Colon (tissue), 2 donors: ENCODE measurements around the gene DDX60.
"Not testable (repeated sequence)": the region's sequence is repeated elsewhere in the genome, so short reads cannot be mapped to it uniquely, and the experiment has no call there.

Experiments
- FAIRE-seq: peaks from 2 replicates; lab custom pipeline; 2012; peaks lifted over from hg19 to GRCh38; lab: Jason Lieb, UNC
- donor health status: control.
- donor health status: control.

The DDX60 gene

DNA sequence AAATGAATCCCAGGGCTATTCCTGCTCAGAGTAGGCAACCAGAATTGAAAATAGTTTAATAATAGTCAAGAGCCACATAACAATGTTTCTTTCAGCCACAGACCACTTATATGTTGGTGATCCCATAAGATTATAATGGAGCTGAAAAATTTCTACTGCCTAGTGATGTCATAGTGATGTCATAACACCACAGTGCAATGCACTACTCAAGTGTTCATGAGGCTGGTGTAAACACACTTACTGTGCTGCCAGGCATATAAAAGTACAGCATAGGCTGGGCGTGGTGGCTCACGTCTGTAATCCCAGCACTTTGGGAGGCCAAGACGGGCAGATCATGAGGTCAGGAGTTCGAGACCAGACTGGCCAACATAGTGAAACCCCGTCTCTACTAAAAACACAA lies 15.1 kb downstream of the DDX60 start:
- FAIRE-seq: not testable (repeated sequence)

DNA sequence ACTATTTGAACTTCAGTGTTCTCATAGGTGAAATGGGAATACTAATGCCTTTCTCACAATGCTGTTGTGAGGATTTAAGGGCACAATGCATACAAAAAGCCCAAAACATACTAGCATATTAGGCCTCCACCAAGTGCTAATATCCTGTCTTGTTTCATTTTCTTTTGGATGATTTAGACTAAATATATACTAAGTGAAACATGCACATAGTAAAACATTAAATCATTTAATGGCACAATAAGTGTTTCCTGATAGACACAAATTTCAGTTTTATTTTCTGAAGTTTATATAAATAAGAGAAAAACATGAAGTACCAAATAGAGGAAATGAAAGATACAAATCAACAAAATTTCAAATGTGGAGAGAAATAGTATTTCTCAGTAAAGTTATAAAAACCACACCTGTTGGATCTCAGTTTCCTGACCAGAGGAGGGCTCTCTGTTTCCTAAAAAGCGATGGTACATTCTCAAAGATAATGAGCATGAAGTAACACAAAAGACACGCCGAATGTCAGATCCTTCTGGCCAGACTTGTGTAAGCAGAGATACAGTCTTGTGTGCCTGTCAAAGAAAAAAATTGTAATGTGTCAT lies 25.1 kb downstream of the DDX60 start:
- FAIRE-seq: no peak

DNA sequence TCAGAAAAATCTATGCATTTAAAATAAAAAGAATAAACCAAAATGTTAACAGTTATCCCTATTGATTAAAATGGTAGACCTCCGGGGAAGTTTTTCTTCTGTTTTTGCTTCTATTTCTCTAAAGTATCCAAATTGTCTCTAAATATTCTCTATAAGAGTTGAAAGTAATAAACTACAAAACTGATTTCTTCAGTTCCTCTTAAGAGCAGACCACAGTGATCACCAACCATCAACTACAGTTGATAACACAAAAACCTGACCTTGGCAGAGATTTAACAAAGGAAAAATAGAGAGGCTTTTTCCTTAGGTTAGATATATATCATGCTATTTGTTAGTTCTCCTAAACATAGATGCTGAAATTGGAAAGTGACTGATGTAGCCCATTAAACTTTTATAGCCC lies 27.3 kb downstream of the DDX60 start:
- FAIRE-seq: no peak

DNA sequence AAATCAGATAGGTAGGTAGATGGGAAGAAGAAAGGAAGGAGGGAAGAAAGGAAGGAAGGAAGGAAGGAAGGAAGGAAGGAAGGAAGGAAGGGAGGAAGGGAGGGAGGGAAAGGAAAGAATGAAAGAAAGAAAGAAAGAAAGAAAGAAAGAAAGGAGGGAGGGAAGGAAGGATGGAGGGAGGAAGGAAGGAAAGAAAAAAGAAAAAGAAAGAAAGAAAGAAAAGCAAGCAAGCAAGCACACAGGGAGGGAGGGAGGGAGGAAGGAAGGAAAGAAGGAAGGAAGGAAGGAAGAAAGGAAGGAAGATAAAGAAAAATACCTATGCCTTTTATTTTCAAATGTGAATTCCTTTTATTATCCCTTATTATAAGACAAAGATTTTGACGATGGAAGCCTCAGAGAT lies 32.7 kb downstream of the DDX60 start:
- not testable (repeated sequence) for FAIRE-seq

DNA sequence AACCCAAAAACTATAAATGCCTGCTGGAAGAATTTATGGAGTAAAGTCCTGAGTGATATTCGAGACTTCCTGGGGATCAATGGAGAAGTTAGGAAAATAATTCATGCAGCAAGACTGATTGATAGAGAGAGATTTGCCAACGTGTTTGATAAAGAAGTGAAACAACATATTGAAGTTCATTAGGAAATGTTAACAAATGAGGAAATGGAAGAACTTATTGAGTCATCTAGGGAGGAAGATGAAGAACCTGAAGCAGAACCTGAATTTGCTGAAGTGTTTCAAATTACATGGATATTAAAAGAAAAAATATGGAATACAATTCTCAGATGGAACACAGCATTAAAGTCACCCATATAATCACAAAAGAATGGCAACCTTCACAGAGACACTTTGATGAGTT lies 39.0 kb downstream of the DDX60 start:
- no peak for FAIRE-seq

DNA sequence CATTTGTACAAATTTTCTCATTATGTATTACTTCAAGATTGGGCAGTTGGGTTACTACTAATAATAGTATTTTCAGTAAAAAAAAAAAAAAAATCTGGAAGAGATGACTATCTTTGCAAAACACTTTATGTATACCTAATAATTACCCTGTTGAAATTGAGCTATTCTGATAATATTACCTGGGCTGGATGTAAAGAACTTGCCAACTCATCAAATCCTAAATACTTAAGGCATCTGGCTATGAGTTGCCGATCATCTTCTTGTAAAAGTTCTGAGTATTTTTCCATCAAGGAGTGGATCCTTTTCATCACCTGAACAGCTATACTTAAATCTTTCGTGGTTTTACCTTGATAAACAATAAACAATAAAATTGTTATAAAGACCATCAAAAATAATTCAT lies 42.7 kb downstream of the DDX60 start:
- no peak for FAIRE-seq

DNA sequence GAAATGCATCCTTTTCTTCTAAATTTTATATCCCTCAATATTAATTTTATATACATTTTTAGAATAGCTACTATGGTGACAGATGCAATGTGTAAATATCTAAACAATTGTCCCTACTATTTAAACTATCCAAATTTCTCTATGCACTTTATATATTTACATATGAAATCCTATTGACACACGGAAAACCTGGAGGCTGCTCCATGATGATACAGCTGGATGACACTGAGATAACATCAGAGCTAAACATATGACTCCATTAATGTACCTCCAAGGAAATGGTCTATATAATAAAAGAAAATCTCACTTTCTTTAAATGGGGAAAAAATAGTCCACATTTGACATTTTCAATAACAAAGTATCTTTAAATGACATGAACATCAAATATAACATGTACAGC lies 43.7 kb downstream of the DDX60 start:
- no peak for FAIRE-seq

DNA sequence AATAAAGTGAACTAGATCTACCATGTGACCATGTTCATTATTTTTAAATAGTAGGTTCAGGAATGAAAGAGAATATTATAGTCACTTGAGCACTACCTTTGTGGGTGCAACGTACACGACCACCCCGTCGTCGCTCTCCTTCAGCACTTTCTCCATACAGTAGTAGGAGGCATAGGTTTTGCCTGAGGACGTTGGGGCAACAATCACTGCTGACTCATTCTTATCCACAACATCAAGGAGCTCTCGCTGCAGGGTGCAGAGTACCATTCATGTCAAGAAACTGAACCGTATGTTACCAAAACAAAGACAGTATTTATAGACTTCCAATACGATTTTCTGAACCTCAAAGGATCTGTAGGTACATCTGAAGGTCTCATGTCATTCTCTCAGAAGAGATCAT lies 44.7 kb downstream of the DDX60 start:
- FAIRE-seq: no peak

DNA sequence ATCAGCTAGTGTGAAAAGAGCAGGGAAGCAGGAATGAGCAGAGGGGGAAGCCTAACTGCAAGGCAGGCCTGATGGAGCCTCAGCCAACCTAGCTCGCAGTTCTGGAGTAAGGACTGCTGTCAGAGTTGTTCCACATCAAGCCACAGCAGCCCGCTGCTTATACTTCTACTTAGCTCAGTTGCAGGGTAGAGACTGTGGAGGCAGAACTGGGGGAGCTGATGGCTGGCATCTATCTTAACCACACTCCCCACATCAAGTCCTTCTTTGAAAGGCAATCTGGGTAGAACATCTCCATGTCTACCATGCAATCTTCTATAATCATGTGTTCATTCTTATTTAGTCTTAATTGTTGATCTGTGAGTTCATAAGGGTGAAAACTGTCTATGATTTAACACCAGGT lies 46.1 kb downstream of the DDX60 start:
- FAIRE-seq: no peak

DNA sequence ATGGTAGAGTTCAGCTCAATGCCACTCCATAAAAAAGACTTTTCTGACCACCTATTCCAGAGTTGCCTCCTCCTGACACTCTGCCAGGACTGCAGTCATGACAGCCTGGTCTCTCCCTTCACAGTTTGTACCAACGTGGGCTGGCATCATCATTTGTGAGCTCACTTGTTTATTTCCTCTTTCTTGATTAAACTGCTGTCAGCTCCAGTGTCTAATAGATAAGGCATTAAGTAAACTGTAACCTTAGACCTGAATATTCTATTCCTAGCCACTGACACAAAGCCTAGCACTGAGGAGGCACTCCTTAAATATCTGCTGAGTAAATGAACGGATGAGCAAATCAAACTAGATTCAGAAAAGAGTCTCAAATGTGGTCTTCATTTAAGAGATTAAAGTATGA lies 48.7 kb downstream of the DDX60 start:
- no peak for FAIRE-seq

DNA sequence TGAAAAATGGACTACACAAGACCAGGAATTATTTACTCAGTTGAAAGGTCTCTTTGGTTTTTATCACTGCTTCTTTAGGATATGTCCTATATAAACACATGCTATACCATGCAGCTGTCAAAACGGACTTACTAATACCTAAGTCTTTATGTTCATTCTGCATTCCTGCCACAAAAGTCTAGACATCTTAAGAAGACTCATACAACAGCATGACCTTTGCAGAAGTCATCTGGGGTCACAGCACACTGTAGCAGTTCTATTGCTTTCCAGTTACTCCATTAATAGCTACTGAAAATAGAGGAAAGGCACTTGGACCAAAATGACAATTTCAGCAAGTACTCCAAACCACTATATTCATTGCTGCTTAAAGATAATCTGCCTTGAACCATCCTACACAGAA lies 53.2 kb downstream of the DDX60 start:
- no peak for FAIRE-seq

DNA sequence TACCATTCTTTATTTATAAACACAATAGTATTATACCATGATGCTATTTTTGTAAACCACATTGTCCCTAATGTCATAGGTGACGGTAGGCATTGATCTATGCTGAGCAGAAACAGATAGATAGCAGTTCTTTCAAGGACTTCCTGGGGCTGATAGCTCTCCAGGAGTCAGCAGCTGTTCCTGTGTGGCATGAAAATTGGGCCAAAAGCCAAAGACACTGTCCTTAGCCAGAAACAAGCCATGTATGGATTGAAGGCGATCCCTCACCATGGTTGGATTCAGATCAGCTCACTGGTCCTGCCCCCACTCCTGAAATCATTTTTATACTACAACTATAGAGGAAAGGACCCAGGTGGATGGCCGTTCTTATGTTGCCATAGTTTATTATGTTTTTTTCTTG lies 53.6 kb downstream of the DDX60 start:
- FAIRE-seq: no peak

DNA sequence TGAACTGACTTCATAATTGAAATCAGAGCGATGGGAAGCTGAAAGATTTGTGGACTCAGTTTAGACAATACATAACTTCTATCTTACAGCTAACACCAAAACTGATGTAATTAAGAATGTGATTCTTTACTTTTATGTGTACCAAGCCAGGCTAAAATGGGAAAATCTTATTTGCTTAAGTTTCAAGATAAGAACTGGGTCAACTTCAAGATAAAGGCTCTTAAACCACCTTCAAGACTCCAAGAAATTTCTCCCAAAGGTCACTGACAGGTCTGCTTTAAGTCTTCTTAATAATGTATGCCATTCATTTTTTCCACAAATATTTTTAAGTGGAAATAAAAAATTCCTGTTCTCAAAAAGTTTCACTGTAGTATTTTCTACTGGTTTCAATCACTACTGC lies 55.5 kb downstream of the DDX60 start:
- no peak for FAIRE-seq

DNA sequence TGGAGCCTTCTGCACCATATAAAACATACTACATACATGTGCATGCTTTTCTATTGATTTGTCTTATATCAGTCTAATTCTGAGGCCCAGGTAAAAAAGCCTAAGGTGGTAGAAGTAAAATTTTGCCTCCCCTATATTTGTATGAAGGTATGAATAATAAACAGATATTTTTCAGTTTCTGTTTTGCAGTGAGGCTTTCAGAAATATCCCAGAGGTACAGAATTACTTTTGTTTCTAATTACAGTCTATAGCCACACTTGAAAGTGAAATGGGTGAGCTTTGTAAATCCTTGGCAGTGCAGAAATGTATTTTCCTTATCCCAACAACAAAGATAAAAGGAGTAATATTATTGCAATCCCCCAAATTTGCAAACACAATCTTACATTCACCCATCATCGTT lies 59.5 kb downstream of the DDX60 start:
- no peak for FAIRE-seq

DNA sequence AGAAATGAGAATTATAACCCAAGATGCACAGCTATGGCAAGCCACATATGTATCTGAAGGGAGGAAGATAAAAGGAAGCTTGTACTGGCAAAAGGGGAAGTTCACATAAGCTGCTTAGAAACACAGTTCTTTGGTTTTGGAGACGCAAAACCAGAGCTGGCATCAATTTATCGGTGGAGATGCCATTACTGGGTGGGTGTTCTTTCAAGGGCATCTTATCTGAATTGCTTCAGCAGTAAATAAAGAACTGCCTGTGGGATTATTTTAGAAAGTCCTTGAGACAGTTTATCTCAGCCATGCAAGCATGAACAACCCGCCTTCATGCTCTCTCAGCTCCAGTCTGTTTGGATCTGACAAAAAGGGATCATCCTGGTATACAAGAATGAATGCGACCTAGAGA lies 60.8 kb downstream of the DDX60 start:
- FAIRE-seq: no peak

DNA sequence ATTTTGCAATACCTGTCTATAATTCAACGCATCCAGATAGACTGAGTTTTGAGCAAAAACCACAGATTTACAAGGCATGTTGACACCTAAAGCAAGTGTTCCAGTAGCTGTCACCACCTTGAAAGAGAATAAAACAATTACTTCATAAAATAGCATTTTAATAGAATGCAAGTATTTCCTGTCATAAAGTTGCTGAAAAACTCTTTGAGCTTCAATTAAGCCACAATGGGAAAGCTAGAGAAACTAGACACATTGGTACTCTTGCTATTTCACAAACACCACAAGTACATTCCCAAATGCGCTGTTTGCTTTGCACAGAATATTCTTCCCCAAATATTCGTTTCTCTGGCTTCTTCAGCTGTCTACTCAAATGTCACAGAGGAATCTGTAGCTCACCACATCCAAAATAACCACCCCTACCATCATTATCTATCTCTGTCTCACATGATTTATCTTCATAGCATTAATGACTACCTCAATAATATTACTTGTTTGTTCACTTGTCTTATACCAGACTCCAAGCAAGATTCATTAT lies 70.3 kb downstream of the DDX60 start:
- FAIRE-seq: no peak

DNA sequence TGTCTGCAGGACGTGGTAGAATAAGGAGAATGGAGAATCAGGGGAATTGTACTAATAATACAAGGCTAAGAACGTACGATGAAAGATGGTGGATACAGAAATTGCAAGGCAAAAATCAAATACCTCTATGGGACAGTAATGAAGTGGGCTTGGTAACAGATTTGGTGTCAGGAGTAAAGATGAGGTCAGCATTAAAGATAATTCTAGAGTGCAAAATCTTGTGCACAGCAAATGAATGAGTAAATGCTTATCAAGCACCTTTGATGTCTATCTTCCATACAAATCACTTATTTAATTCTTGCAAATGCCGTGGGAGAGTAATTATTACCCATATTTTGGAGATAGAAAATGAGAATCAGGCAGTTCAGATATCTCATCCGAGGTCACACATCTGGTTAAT lies 70.9 kb downstream of the DDX60 start:
- no peak for FAIRE-seq

DNA sequence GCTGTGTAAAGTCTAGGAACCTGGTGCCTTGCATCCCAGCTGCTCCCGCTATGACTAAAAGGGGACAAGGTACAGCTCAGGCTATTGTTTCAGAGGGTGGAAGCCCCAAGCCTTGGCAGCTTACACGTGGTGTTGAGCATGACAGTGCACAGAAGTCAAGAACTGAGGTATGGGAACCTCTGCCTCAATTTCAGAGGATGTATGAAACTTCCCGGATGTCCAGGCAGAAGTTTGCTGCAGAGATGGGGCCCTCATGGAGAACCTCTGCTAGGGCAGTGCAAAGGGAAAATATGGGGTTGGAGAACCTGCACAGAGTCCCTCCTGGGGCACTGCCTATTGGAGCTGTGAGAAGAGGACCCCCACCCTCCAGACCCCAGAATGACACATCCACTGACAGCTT lies 76.6 kb downstream of the DDX60 start:
- no peak for FAIRE-seq

DNA sequence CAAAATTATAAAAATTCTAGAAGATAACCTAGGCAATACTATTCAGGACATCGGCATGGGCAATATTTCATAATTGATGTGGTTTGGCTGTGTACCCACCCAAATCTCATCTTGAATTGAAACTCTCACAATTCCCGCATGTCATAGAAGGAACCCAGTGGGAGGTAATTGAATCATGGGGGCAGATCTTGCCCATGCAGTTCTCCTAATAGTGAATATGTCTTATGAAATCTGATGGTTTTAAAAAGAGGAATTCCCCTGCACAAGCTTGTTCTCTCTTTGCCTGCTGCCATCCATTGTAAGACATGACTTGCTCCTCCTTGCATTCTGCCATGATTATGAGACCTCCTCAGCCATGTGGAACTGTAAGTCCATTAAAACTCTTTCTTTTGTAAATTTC lies 77.7 kb downstream of the DDX60 start:
- FAIRE-seq: no peak

DNA sequence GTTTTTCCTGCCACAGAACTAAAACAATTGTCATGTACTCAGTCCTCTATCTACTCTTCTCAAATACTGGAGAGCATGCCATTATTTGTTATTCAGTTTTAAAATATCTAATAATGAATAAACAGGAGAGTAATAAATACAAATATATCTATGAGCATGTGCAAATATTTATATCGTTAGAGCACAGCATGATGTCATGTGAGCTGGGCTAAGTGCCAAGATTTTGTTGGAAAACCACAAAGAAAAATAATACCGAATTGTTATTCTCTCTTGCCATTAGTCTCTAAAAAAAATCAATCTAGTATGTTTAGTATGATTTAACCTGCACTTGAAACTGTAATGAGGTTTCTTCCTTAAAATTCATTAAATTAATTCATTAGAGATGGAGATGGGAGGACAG lies 97.3 kb downstream of the DDX60 start:
- FAIRE-seq: no peak

DNA sequence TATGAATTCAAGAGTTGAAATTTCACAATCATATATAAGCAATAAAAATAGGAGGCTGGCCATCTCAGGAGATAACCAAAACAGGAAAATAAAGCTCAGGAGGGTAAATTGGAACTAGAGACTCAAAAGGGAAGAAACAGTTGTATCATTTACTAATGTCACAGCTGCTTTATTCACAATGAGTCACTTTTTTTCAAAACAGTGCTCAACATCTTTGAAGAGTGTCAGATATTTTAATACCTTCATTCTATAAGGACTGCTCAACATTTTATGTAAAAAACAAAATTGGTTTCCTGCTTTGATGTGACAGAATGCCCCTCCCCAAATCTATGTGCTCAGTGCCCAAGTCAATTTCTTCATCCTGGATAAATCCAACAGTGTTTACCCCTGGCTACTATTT lies 97.7 kb downstream of the DDX60 start:
- FAIRE-seq: no peak

DNA sequence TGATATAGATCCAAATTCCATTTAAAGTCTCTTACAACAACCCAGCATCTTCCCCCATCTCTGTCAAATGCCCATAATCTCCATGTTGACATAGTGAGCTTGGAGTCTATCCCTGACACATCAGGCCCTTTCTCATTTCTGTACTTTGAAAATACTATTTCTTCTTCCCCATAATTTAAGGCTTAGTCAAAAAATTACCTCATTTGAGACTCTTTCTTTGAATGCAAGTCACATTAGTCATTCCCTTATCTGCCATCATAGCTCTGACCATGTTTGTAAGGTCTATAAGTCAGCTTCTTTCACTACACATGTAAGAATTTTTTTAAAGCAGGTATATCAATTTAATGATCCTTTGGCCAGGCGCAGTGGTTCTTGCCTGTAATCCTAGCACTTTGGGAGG lies 99.9 kb downstream of the DDX60 start:
- no peak for FAIRE-seq

DNA sequence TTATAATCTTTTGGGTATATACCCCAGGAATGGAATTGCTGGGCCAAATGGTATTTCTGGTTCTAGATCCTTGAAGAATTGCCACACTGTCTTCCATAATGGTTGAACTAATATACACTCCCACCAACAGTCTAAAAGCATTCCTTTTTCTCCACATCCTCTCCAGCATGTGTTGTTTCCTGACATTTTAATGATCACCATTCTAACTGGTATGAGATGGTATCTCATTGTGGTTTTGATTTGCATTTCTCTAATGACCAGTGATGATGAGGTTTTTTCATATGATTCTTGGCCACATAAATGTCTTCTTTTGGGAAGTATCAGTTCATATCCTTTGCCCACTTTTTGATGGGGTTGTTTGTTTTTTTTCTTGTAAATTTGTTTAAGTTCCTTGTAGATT lies 105.0 kb downstream of the DDX60 start:
- not testable (repeated sequence) for FAIRE-seq

DNA sequence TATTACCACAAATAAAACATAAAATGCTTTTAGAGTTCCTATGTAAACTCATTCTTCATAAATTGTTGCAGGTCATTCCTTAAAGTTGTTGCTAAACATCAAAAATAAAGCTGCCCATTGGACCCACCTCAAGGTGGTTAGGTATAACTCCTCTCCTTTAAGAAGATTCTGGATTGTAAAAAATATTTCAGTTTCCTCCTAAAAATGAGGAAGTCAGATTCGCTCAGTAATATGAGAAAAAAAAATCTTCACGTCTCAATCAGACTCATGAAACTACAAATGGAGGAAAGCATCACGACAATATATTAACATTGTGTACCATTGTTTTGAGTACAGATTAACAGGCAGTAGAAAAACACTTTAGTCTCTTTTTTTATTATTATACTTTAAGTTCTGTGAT lies 105.9 kb downstream of the DDX60 start:
- no peak for FAIRE-seq
